CD14-positive monocyte (primary cell): Measurements from ENCODE around the gene CYB5R4. TPM values are rescaled to one million over a fixed set of nuclear protein-coding genes. Genes with fewer than 3 reads are reported as not detected.

Experiments
- DNase-seq, 3 donors: peaks; one replicate each; pipeline ENCODE4 v3.0.0-alpha.2; 2011 to 2022
- H2AFZ ChIP-seq: 2 replicates; pipeline ENCODE4 v1.6.0; 2012; ENCODE audit warnings: mild to moderate bottlenecking, low read depth, low read length, inconsistent platforms; ENCODE audit not compliant: insufficient read depth, poor library complexity, severe bottlenecking
- H3K27ac ChIP-seq, 2 donors: 1 replicate in 1 of 2; 2 replicates in 1 of 2; pipeline ENCODE4 v1.5.1; 2012 to 2013; ENCODE audit warnings: low read length in 2 of 2, control low read depth in 1 of 2, inconsistent platforms in 1 of 2, low read depth in 1 of 2, mild to moderate bottlenecking in 1 of 2
- H3K27me3 ChIP-seq, 2 donors: one replicate each; pipeline versions ENCODE4 v1.6.0 to v1.6.1; 2011 to 2013; ENCODE audit warnings: low read length in 2 of 2; ENCODE audit not compliant: control insufficient read depth in 2 of 2, insufficient read depth in 2 of 2
- H3K36me3 ChIP-seq, 2 donors: replicated peaks in 1 of 2; 1 replicate in 1 of 2; 2 replicates in 1 of 2; pipeline versions ENCODE4 v1.5.1 to v1.6.1; 2012 to 2013; ENCODE audit warnings: low read length in 2 of 2, control low read depth in 1 of 2, inconsistent platforms in 1 of 2, mild to moderate bottlenecking in 1 of 2; ENCODE audit not compliant: insufficient read depth in 2 of 2, control insufficient read depth in 1 of 2
- H3K4me1 ChIP-seq, 2 donors: 1 replicate in 1 of 2; 2 replicates in 1 of 2; pipeline versions ENCODE4 v1.5.1 to v1.6.1; 2012 to 2013; ENCODE audit warnings: low read length in 2 of 2, control low read depth in 1 of 2, inconsistent platforms in 1 of 2, mild to moderate bottlenecking in 1 of 2, moderate library complexity in 1 of 2; ENCODE audit not compliant: insufficient read depth in 2 of 2, control insufficient read depth in 1 of 2
- H3K4me2 ChIP-seq: replicated peaks from 2 replicates; pipeline ENCODE3; 2012; ENCODE audit warnings: low read length, moderate library complexity, mild to moderate bottlenecking; ENCODE audit not compliant: poor library complexity, severe bottlenecking; ENCODE audit errors: extremely low read depth
- H3K4me3 ChIP-seq, 3 experiments: fragments of 200-600 bp in 1 of 3; sonication (generic) in 1 of 3; replicated peaks in 1 of 3; 1 replicate in 2 of 3; 2 replicates in 1 of 3; pipeline ENCODE4 v1.5.1; 2011 to 2013; ENCODE audit warnings: low read length in 3 of 3, mild to moderate bottlenecking in 3 of 3, control low read depth in 2 of 3, low read depth in 2 of 3, inconsistent platforms in 1 of 3, moderate library complexity in 1 of 3
- H3K79me2 ChIP-seq: 2 replicates; pipeline ENCODE4 v1.6.0; 2012; ENCODE audit warnings: mild to moderate bottlenecking, control low read depth, inconsistent platforms, low read length, moderate library complexity; ENCODE audit not compliant: insufficient read depth
- H3K9ac ChIP-seq: 2 replicates; pipeline ENCODE4 v1.6.0; 2017; ENCODE audit warnings: low read length, mild to moderate bottlenecking; ENCODE audit not compliant: insufficient read depth, poor library complexity, severe bottlenecking
- H3K9me3 ChIP-seq, 2 donors: replicated peaks in 1 of 2; 1 replicate in 1 of 2; 2 replicates in 1 of 2; pipeline versions ENCODE4 v1.5.1 to v1.6.1; 2012 to 2013; ENCODE audit warnings: low read length in 2 of 2, control low read depth in 1 of 2; ENCODE audit not compliant: control insufficient read depth in 1 of 2, insufficient read depth in 1 of 2
- H4K20me1 ChIP-seq: 2 replicates; pipeline ENCODE4 v1.6.0; 2012; ENCODE audit warnings: mild to moderate bottlenecking, low read length, control low read depth, moderate library complexity; ENCODE audit not compliant: insufficient read depth
- H3K27ac Mint-ChIP-seq, 7 donors: one replicate each; pipeline ENCODE4 v1.8.0; 2020; ENCODE audit warnings: mild to moderate bottlenecking in 7 of 7, mixed read lengths in 7 of 7, moderate library complexity in 6 of 7, inconsistent platforms in 2 of 7
- H3K27me3 Mint-ChIP-seq, 3 donors: one replicate each; pipeline ENCODE4 v1.8.0; 2021 to 2022; ENCODE audit warnings: low read depth in 3 of 3, mild to moderate bottlenecking in 3 of 3, mixed read lengths in 3 of 3, moderate library complexity in 3 of 3, inconsistent platforms in 1 of 3
- H3K36me3 Mint-ChIP-seq, 2 donors: one replicate each; pipeline ENCODE4 v1.8.0; 2020; ENCODE audit warnings: mixed read lengths in 2 of 2, inconsistent platforms in 1 of 2, mild to moderate bottlenecking in 1 of 2
- H3K4me1 Mint-ChIP-seq: one replicate; pipeline ENCODE4 v1.8.0; 2020; ENCODE audit warnings: mild to moderate bottlenecking, mixed read lengths
- H3K4me3 Mint-ChIP-seq, 2 donors: one replicate each; pipeline ENCODE4 v1.8.0; 2020; ENCODE audit warnings: mild to moderate bottlenecking in 2 of 2, mixed read lengths in 2 of 2, moderate library complexity in 1 of 2
- H3K9me3 Mint-ChIP-seq, 7 donors: one replicate each; pipeline ENCODE4 v1.8.0; 2020 to 2022; ENCODE audit warnings: mixed read lengths in 7 of 7, mild to moderate bottlenecking in 6 of 7, moderate library complexity in 6 of 7, inconsistent platforms in 2 of 7
- CTCF ChIP-seq: fragments of 200-600 bp; IDR thresholded peaks from one replicate; pipeline ENCODE4 v1.8.0; 2022; ENCODE audit warnings: antibody characterized with exemption, mild to moderate bottlenecking
- WGBS: methylation state at CpG from one replicate; pipeline ENCODE4 v1.1.5; 2013; ENCODE audit warnings: missing lambda C conversion rate; ENCODE audit not compliant: insufficient coverage; 5-methylcytosine and 5-hydroxymethylcytosine counted together
- intact Hi-C, 2 donors: fragments of 100-400 bp; cut with micrococcal nuclease; formaldehyde crosslinking; loops; one replicate each; pipeline versions ENCODE4 v1.15.0 to v1.15.1; 2023
- polyA plus RNA-seq, 3 donors: library from polyadenylated mRNA; depleted of rRNA in 1 of 3; unstranded in 2 of 3; stranded (reverse) in 1 of 3; fragments of 300-500 nt in 2 of 3; fragments of >200 nt in 1 of 3; fragmentation: Illumina TruSeq in 2 of 3; gene quantifications; 1 replicate in 2 of 3; 2 replicates in 1 of 3; pipeline ENCODE4 v1.2.3, GENCODE V29; 2012 to 2021

Gene CYB5R4
- polyA plus RNA-seq, 3 donors = 30.5 to 120 (median 116) TPM

GRCh38 chr6:83862776-83863471 lies 3.4 kb downstream of the CYB5R4 start:
- no peak overlapping the region for H3K27ac ChIP-seq
- no peak overlapping the region for H3K9ac ChIP-seq
- H3K4me3 ChIP-seq = no peak overlapping the region
- H2AFZ ChIP-seq = no peak overlapping the region
- H3K4me1 Mint-ChIP-seq = peaks cover 33% of the 10 kb centered on the region
- no CpG with 5 or more reads among the region's 4 CpGs for WGBS
- peaks cover 27 to 39% of the 10 kb centered on the region in 2 donors for H3K36me3 ChIP-seq
- TF ChIP-seq CTCF = no peak
- peaks cover 7 to 8% of the 10 kb centered on the region in 2 donors for H3K27me3 ChIP-seq
- H3K27ac Mint-ChIP-seq = peak overlapping the region in 2 of 7 donors; percentile 5 to 54
- H3K4me3 Mint-ChIP-seq = no peak overlapping the region
- H3K4me1 ChIP-seq = peaks cover 28 to 32% of the 10 kb centered on the region in 2 donors
- intact Hi-C loops = loop anchor here in 1 of 2 donors (10.0 kb wide), 1 partner anchor 798 kb away; the partner anchor contains the start of genes DOP1A and UBE3D
- H4K20me1 ChIP-seq = peaks cover 82% of the 10 kb centered on the region
- no peaks in the 10 kb centered on the region for H3K9me3 Mint-ChIP-seq
- peaks cover 0 to 3% (median 2%) of the 10 kb centered on the region in 3 donors for H3K27me3 Mint-ChIP-seq
- no peak overlapping the region for H3K4me2 ChIP-seq
- H3K36me3 Mint-ChIP-seq = peaks cover 38 to 42% of the 10 kb centered on the region in 2 donors
- no peak for DNase-seq
- H3K9me3 ChIP-seq = no peaks in the 10 kb centered on the region
- peaks cover 87% of the 10 kb centered on the region for H3K79me2 ChIP-seq

GRCh38 chr6:83867043-83867442 lies 7.6 kb downstream of the CYB5R4 start:
- Histone ChIP-seq H3K4me3 (no peak overlapping the region), H3K27me3 (no peaks in the 10 kb centered on the region), H3K4me2 (no peak overlapping the region), H4K20me1 (peaks cover 99% of the 10 kb centered on the region), H3K9me3 (no peaks in the 10 kb centered on the region), H3K9ac (no peak overlapping the region), H3K79me2 (peaks cover 95% of the 10 kb centered on the region), H3K36me3 (peaks cover 39 to 71% of the 10 kb centered on the region in 2 donors), H3K27ac (peak overlapping the region; percentile 46 to 91), H2AFZ (no peak overlapping the region), H3K4me1 (peaks cover 15 to 20% of the 10 kb centered on the region in 2 donors)
- Mint-ChIP-seq H3K9me3 (no peaks in the 10 kb centered on the region), H3K27ac (peak overlapping the region; percentile 87 to 96 (median 92)), H3K4me3 (no peak overlapping the region), H3K4me1 (peaks cover 24% of the 10 kb centered on the region), H3K27me3 (no peaks in the 10 kb centered on the region), H3K36me3 (peaks cover 60 to 72% of the 10 kb centered on the region in 2 donors)
- intact Hi-C loops = loop anchor here in 1 of 2 donors (10.0 kb wide), 1 partner anchor 802 kb away; the partner anchor contains the start of genes DOP1A and UBE3D
- TF ChIP-seq CTCF = no peak
- no peak for DNase-seq
